HepG2 (cell line): Measurements from ENCODE around the gene IP6K1. TPM values are rescaled to one million over a fixed set of nuclear protein-coding genes. Genes with fewer than 3 reads are reported as not detected.

Experiments
- HDAC6 ChIP-seq: fragments of 200-600 bp; sonication (generic); IDR thresholded peaks from 2 replicates; pipeline ENCODE4 v1.7.0; 2017; ENCODE audit warnings: mild to moderate bottlenecking, antibody characterized with exemption, low read length, low read depth
- IRF1 ChIP-seq: sonication (generic); formaldehyde crosslinking; IDR thresholded peaks from 2 replicates; pipeline ENCODE4 v1.4.0; 2020; ENCODE audit warnings: low read depth, mild to moderate bottlenecking, missing genetic modification reagents
- MTA1 ChIP-seq: sonication (generic); formaldehyde crosslinking; IDR thresholded peaks from 2 replicates; pipeline ENCODE4 v1.4.0; 2020; ENCODE audit warnings: missing genetic modification reagents, mild to moderate bottlenecking, borderline replicate concordance
- NR2F2 ChIP-seq: IDR thresholded peaks from 2 replicates; pipeline ENCODE4 v1.6.1; 2012; ENCODE audit warnings: low read depth, inconsistent platforms, borderline replicate concordance
- RERE ChIP-seq: IDR thresholded peaks from 2 replicates; pipeline ENCODE4 v1.6.1; 2016; ENCODE audit warnings: low read depth, missing genetic modification reagents, missing compliant biosample characterization
- REXO4 ChIP-seq: sonication (generic); formaldehyde crosslinking; IDR thresholded peaks from 2 replicates; pipeline ENCODE4 v1.8.0; 2022; ENCODE audit warnings: missing genetic modification reagents, mild to moderate bottlenecking, borderline replicate concordance
- SUZ12 ChIP-seq: fragments of 150-350 bp; IDR thresholded peaks from 2 replicates; pipeline ENCODE4 v1.6.1; 2014; ENCODE audit warnings: low read depth, low read length
- TBP ChIP-seq: sonication (generic); formaldehyde crosslinking; IDR thresholded peaks from 2 replicates; pipeline ENCODE4 v1.5.0; 2020; ENCODE audit warnings: missing genetic modification reagents
- ZFP91 ChIP-seq: sonication (generic); formaldehyde crosslinking; IDR thresholded peaks from 2 replicates; pipeline ENCODE4 v1.9.0; 2022; ENCODE audit warnings: missing genetic modification reagents, mild to moderate bottlenecking, borderline replicate concordance
- ZFYVE20 ChIP-seq: sonication (generic); formaldehyde crosslinking; IDR thresholded peaks from 2 replicates; pipeline ENCODE4 v1.8.0; 2023; ENCODE audit warnings: low read depth, mild to moderate bottlenecking, moderate library complexity, missing genetic modification reagents, borderline replicate concordance
- ZMYM4 ChIP-seq: sonication (generic); formaldehyde crosslinking; IDR thresholded peaks from 2 replicates; pipeline ENCODE4 v1.8.1; 2023; ENCODE audit warnings: mild to moderate bottlenecking, missing genetic modification reagents
- ZNF354B ChIP-seq: sonication (generic); formaldehyde crosslinking; IDR thresholded peaks from 2 replicates; pipeline ENCODE4 v1.8.0; 2022; ENCODE audit warnings: mild to moderate bottlenecking, missing genetic modification reagents
- ZNF460 ChIP-seq: sonication (generic); formaldehyde crosslinking; IDR thresholded peaks from 2 replicates; pipeline ENCODE4 v1.5.1; 2020; ENCODE audit warnings: missing genetic modification reagents, mild to moderate bottlenecking, borderline replicate concordance
- ZNF484 ChIP-seq: sonication (generic); formaldehyde crosslinking; IDR thresholded peaks from 2 replicates; pipeline ENCODE4 v1.5.1; 2020; ENCODE audit warnings: mild to moderate bottlenecking, low read depth, missing genetic modification reagents, borderline replicate concordance
- ZSCAN25 ChIP-seq: sonication (generic); formaldehyde crosslinking; IDR thresholded peaks from 2 replicates; pipeline ENCODE4 v1.8.0; 2022; ENCODE audit warnings: mild to moderate bottlenecking, missing genetic modification reagents
- polyA plus RNA-seq, 8 experiments: library from polyadenylated mRNA; depleted of rRNA in 3 of 8; stranded (reverse) in 7 of 8; unstranded in 1 of 8; fragments of >200 nt; fragmentation: Illumina TruSeq in 4 of 8; extraction: Trizol in 4 of 8; gene quantifications; 2 replicates each; pipeline versions ENCODE4 v1.2.1 to v1.2.3, GENCODE V29; 2011 to 2016; ENCODE audit warnings: low read depth in 4 of 8, missing spikeins in 1 of 8, mixed read lengths in 1 of 8; ENCODE audit not compliant: insufficient read depth in 1 of 8
- total RNA-seq, 5 experiments: library from RNA; depleted of rRNA; stranded (reverse); fragments of >200 nt; fragmentation: Illumina TruSeq; extraction: Trizol; gene quantifications; 2 replicates each; pipeline ENCODE4 v1.2.3, GENCODE V29; 2016; ENCODE audit warnings: low read depth in 1 of 5

IP6K1 gene
- total and polyA plus RNA-seq, 2 of the 13 experiments (the other 11 are each of a cell fraction or from before 2014, with no cell fraction given), result 17.7 to 29.7 TPM

- TF ChIP-seq ZFP91, result peak; percentile 78; the same call in 1 of the 2 replicates
- no peak for TF ChIP-seq ZFYVE20 (CRISPR knock-in tag)
- peak; percentile 85; the same call in 1 of the 2 replicates for TF ChIP-seq REXO4 (CRISPR knock-in tag)
- no peak for TF ChIP-seq ZNF460
- no peak for TF ChIP-seq MTA1 (CRISPR knock-in tag)
- no peak for TF ChIP-seq SUZ12
- TF ChIP-seq NR2F2, result no peak
- TF ChIP-seq RERE, result no peak
- no peak for TF ChIP-seq HDAC6
- TF ChIP-seq TBP (CRISPR knock-in tag), result no peak
- TF ChIP-seq ZNF484 (CRISPR knock-in tag), result no peak
- no peak for TF ChIP-seq ZNF354B (CRISPR knock-in tag)
- TF ChIP-seq IRF1 (CRISPR knock-in tag), result 0 out of 2 replicates have a peak, but pooled peaks have one; percentile 69
- no peak for TF ChIP-seq ZSCAN25
- TF ChIP-seq ZMYM4 (CRISPR knock-in tag), result peak; percentile 34; the same call in 1 of the 2 replicates
Measured at GRCh38 chr3:49723628-49724551, 62.5 kb downstream of the IP6K1 start, which contains the start of gene GMPPB (continued).
